Sigmoid colon (tissue), 7 donors: ENCODE results near the gene CCPG1. TPM values are rescaled to one million over a fixed set of nuclear protein-coding genes. Genes with fewer than 3 reads are reported as not detected.
"Not testable (repeated sequence)": the region's sequence is repeated elsewhere in the genome, so short reads cannot be mapped to it uniquely, and the experiment has no call there.

Experiments
- DNase-seq: peaks from one replicate; pipeline ENCODE4 v3.0.0-alpha.2; 2019
- H3K27ac ChIP-seq, 4 donors: fragments of 200-600 bp; sonication (generic); one replicate each; pipeline ENCODE4 v1.5.1; 2016 to 2019; ENCODE audit warnings: mild to moderate bottlenecking in 1 of 4
- H3K27me3 ChIP-seq, 3 donors: fragments of 200-600 bp; sonication (generic); one replicate each; pipeline ENCODE4 v1.5.1; 2019; ENCODE audit warnings: mild to moderate bottlenecking in 1 of 3
- H3K36me3 ChIP-seq, 4 donors: fragments of 200-600 bp; sonication (generic); one replicate each; pipeline ENCODE4 v1.5.1; 2016 to 2019
- H3K4me1 ChIP-seq, 4 donors: fragments of 200-600 bp; sonication (generic); one replicate each; pipeline ENCODE4 v1.5.1; 2017 to 2019
- H3K4me3 ChIP-seq, 4 donors: fragments of 200-600 bp; sonication (generic); one replicate each; pipeline ENCODE4 v1.5.1; 2017 to 2019; ENCODE audit warnings: mild to moderate bottlenecking in 2 of 4, moderate library complexity in 1 of 4
- H3K9me3 ChIP-seq, 4 donors: fragments of 200-600 bp in 3 of 4; sonication (generic) in 3 of 4; one replicate each; pipeline versions ENCODE4 v1.5.1 to v1.6.1; 2013 to 2019
- CTCF ChIP-seq, 4 experiments: fragments of 450-650 bp in 3 of 4; fragments of 200-600 bp in 1 of 4; IDR thresholded peaks; one replicate each; pipeline ENCODE4 v1.5.1; 2016 to 2019; ENCODE audit warnings: antibody characterized with exemption in 4 of 4, mild to moderate bottlenecking in 3 of 4, moderate library complexity in 2 of 4
- EP300 ChIP-seq, 4 donors: sonication (generic); formaldehyde crosslinking; IDR thresholded peaks; one replicate each; pipeline ENCODE4 v1.6.1; 2017; ENCODE audit warnings: antibody characterized with exemption in 4 of 4
- POLR2A ChIP-seq, 2 donors: fragments of 450-650 bp; IDR thresholded peaks; one replicate each; pipeline ENCODE4 v1.6.1; 2016; ENCODE audit warnings: antibody characterized with exemption in 2 of 2, mild to moderate bottlenecking in 2 of 2, moderate library complexity in 2 of 2
- POLR2AphosphoS5 ChIP-seq, 4 donors: sonication (generic); formaldehyde crosslinking; IDR thresholded peaks; one replicate each; pipeline ENCODE4 v1.6.1; 2017; ENCODE audit warnings: antibody characterized with exemption in 4 of 4
- WGBS, 2 donors: extraction: QIAGEN DNeasy Blood & Tissue Kit; methylation state at CpG; one replicate each; pipeline ENCODE4 v1.1.7; 2013; 5-methylcytosine and 5-hydroxymethylcytosine counted together
- intact Hi-C: fragments of 100-400 bp; cut with DNase I; formaldehyde crosslinking; loops from one replicate; pipeline ENCODE4 v1.15.1; 2023
- polyA plus RNA-seq, 3 donors: library from polyadenylated mRNA; stranded (reverse); fragments of 200-250 nt; gene quantifications; one replicate each; pipeline ENCODE4 v1.2.3, GENCODE V29; 2013
- total RNA-seq, 4 donors: library from RNA; depleted of rRNA; stranded (reverse); fragments of >200 nt; gene quantifications; one replicate each; pipeline ENCODE4 v1.1.0, GENCODE V29; 2016
- donor health status: healthy with polysubstance abuse.
- donor health status: Bipolar disorder and iron deficiency.
- donor health status: healthy.

The CCPG1 gene
- total and polyA plus RNA-seq, 7 donors = 7.6 to 58.7 (median 49.0) TPM

- H3K4me1 ChIP-seq = peaks cover 0 to 56% (median 37%) of the 10 kb centered on the region in 4 donors
These were observed 604 bp downstream of the CCPG1 start for GRCh38 chr15:55407498-55408011.

GRCh38 chr15:55403531-55403930 lies 4.6 kb downstream of the CCPG1 start:
- H3K27me3 ChIP-seq = no peaks in the 10 kb centered on the region
- intact Hi-C loops = no loop called here
- no peak overlapping the region for H3K4me3 ChIP-seq
- TF ChIP-seq POLR2AphosphoS5 (IDR thresholded peaks at IDR 0.05) (no peak), EP300 (IDR thresholded peaks at IDR 0.05) (no peak), POLR2A (IDR thresholded peaks at IDR 0.05) (no peak), CTCF (IDR thresholded peaks at IDR 0.05) (no peak)
- no peak for DNase-seq
- peaks cover 0 to 46% (median 37%) of the 10 kb centered on the region in 4 donors for H3K4me1 ChIP-seq
- no peaks in the 10 kb centered on the region for H3K9me3 ChIP-seq
- H3K36me3 ChIP-seq = no peaks in the 10 kb centered on the region
- peak overlapping the region in 1 of 4 donors; percentile 39 for H3K27ac ChIP-seq

More at GRCh38 chr15:55407498-55408011, 604 bp downstream of the CCPG1 start:
- Histone ChIP-seq H3K9me3 (no peaks in the 10 kb centered on the region), H3K27me3 (no peaks in the 10 kb centered on the region), H3K27ac (peak overlapping the region; percentile 90 to 97 (median 92)), H3K36me3 (no peaks in the 10 kb centered on the region), H3K4me3 (peak overlapping the region; percentile 64 to 94 (median 81))
- TF ChIP-seq EP300 (IDR thresholded peaks at IDR 0.05) (no peak), CTCF (IDR thresholded peaks at IDR 0.05) (no peak)
- no peak for DNase-seq
- intact Hi-C loops = loop anchor here (5.0 kb wide), 1 partner anchor 210 kb away; the partner anchor contains the start of gene RSL24D1
- WGBS, 2 donors = 2 to 5% methylated on average over 20 of the region's 20 CpGs

DNA sequence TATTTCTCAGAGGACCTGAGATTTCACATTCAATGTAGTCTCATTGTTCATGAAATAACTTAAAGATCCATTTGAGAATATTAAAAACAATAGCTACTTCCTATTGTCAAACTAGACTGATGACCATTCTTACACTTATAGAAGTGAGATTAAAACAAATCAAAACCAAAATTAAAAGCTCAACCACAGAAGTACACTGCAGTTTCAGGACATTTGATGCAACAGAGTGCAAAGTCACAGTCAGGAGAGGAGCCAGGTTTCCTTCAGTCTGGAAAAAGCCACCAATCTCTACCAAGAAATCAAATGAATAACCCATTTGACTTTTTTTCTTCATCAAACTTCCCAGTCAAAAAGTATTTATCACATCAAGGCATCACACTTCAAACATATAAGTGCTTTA lies 5.5 kb downstream of the CCPG1 start:
- Histone ChIP-seq H3K27me3 (no peaks in the 10 kb centered on the region), H3K36me3 (no peaks in the 10 kb centered on the region), H3K4me1 (peaks cover 0 to 46% (median 37%) of the 10 kb centered on the region in 4 donors), H3K9me3 (no peaks in the 10 kb centered on the region), H3K4me3 (no peak overlapping the region), H3K27ac (no peak overlapping the region)
- DNase-seq = no peak
- intact Hi-C loops = no loop called here
- TF ChIP-seq POLR2AphosphoS5 (IDR thresholded peaks at IDR 0.05) (no peak), POLR2A (IDR thresholded peaks at IDR 0.05) (no peak), EP300 (IDR thresholded peaks at IDR 0.05) (no peak), CTCF (IDR thresholded peaks at IDR 0.05) (no peak)

DNA sequence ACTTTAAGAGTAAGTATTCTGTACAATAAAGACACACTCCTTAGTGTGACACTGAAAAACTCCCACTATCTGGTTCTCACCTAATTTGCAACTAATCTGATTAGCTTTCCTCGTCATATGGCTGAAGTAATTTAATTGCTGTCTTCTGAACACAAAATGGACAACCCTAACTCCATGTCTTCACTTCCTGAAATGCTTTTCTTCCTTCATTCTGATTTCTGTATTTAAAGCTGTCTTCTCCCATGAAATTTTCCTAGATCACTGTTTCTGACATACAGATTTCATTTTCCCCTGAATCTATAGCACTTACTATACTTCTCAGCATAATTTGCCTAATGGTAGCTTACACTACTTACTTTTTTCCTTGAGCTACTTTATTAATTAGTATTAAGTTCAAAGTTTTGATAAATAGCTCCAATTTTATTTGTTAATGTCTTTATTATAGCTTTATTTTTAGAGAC lies 6.3 kb downstream of the CCPG1 start:
- WGBS, 2 donors = 82 to 88% methylated on average over 1 of the region's 1 CpG
- Histone ChIP-seq H3K4me1 (peaks cover 0 to 40% (median 30%) of the 10 kb centered on the region in 4 donors), H3K27ac (no peak overlapping the region), H3K9me3 (no peaks in the 10 kb centered on the region), H3K4me3 (no peak overlapping the region), H3K36me3 (no peaks in the 10 kb centered on the region), H3K27me3 (no peaks in the 10 kb centered on the region)
- TF ChIP-seq POLR2A (IDR thresholded peaks at IDR 0.05) = no peak
- TF ChIP-seq POLR2AphosphoS5 (IDR thresholded peaks at IDR 0.05) = no peak
- no peak for TF ChIP-seq EP300 (IDR thresholded peaks at IDR 0.05)
- no peak for TF ChIP-seq CTCF (IDR thresholded peaks at IDR 0.05)
- no peak for DNase-seq
- intact Hi-C loops = no loop called here

- H3K9me3 ChIP-seq, H3K27me3 ChIP-seq, H3K4me3 ChIP-seq, H3K36me3 ChIP-seq, DNase-seq, H3K27ac ChIP-seq, intact Hi-C loops: not testable (repeated sequence)
- H3K4me1 ChIP-seq = peaks cover 0 to 26% (median 25%) of the 10 kb centered on the region in 4 donors
- WGBS, 2 donors = 91 to 97% methylated on average over 8 of the region's 8 CpGs
These were observed 8.1 kb downstream of the CCPG1 start for GRCh38 chr15:55400050-55400449.
